CD4-positive, alpha-beta T cell treated with Interleukin-2 at 100 ng/mL for 4 hours (primary cell): ENCODE results near the gene GAPDHS.
A peak's percentile ranks its signal among the peaks of the same experiment; 100 is the strongest.

ENCODE experiments used
- DNase-seq: peaks from one replicate; pipeline ENCODE4 v3.0.0-alpha.2; 2020; ENCODE audit warnings: low spot score

GAPDHS gene

DNA sequence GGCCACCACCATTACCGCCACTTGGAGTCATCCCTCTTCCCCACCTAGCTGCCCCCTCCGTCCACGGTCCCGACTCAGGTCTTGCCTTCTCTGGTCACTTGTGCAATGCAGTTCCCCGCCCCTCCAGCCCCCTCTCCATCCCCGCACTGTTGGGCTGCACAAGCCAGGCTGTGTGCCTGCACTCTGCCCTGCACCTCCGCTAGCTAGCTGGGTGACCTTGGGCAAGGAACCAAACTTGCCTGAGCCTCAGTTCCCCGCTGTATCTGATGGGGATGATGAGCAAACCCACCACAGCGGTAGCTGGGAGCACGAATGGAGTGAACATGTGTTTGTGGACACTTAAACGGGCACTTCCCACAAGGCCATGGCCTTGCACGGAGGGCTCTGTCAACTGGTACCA is 6.6 kb downstream of the GAPDHS start:
- DNase-seq, result no peak

- no peak for DNase-seq
Measured at GRCh38 chr19:35540356-35540927, 7.2 kb downstream of the GAPDHS start.

- no peak for DNase-seq
Measured at GRCh38 chr19:35542209-35542608, 9.0 kb downstream of the GAPDHS start.

GRCh38 chr19:35543280-35544109 is 10.2 kb downstream of the GAPDHS start:
- DNase-seq, result no peak

DNA sequence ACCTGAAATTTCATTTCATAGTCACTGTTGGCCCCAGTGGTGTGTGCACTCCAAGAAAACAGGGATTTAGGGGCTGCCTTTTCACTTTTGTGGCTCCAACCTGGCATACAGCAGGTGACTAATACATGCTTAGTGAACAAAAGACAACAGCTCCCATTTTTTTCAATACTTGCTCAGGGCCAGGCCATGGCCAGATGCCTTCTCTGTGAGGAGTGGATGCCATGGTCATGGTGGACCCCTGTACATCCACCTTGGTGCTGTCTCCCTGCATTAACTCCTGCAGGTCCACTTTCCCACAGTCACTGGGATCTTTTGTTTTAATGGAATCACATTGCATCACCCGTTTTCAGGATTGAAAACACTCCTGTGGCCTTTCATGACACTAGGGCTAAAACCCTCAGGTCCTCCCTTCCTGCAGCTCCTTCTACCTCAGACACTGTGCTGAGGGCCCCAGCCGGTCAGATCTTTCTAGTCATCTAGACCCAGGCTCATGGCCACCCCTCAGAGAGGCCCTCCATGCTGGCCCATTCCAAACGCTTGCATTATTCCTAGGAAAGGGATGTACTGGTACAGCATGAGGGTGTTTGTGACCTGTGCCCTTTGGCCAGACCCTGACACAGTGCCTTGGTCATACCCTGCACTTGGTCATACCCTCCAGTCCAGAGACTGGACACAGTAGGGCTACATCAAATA is 11.0 kb downstream of the GAPDHS start:
- no peak for DNase-seq

- DNase-seq, result peak; percentile 76
Measured at GRCh38 chr19:35545001-35545854, 12.0 kb downstream of the GAPDHS start, which contains the start of gene TMEM147. Gene TMEM147 (plus strand): TSS chr19:35545626. CDS start chr19:35545740, 114 bp downstream.

- peak; percentile 30 for DNase-seq
Measured at GRCh38 chr19:35545855-35546381, 12.7 kb downstream of the GAPDHS start.

GRCh38 chr19:35546532-35546931 is 13.3 kb downstream of the GAPDHS start:
- no peak for DNase-seq

- DNase-seq, result peak; percentile 70
Measured at GRCh38 chr19:35549174-35549788, 16.0 kb downstream of the GAPDHS start.

- DNase-seq, result no peak
Measured at GRCh38 chr19:35549879-35550523, 16.7 kb downstream of the GAPDHS start.

GRCh38 chr19:35551091-35551810 is 18.0 kb downstream of the GAPDHS start:
- no peak for DNase-seq

DNA sequence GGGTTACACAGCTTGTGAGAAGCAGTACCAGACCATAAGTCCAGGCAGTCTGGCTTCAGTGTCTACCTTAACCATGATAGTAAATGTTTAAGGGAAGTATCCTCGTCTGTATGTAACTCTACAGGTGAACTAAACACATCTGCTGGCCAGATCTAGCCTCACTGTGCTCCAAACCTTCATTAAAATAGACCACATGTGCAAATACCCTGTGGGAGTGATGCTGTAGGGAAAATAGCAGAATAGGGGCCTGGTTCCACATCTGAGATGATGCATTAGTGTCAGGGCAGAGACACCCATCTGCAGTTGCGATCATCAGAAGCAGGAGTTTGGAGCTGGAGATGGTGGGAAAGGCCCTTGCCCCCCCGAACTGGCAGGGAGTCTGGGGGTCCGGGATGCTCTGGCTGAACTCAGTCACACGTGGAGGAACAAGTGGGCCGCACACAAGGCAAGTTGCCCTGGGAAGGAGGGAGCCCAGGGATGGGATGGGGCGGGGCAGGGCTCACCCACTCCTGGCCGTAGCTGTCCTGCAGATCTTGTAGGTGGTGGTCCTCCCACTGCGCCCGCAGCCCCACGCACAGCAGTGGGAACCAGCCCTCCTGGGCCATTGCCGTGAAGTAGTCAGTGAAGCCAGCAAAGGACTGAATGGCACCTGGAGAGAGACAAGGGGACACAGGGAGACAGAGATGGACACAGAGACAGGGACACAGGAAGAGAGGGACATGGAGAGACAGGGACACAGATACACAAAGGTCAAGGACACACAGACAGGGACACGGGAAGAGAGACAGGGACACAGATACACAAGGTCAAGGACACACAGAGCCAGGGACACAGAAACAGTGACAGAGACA is 19.5 kb downstream of the GAPDHS start:
- DNase-seq, result no peak

GRCh38 chr19:35553385-35554000 is 20.2 kb downstream of the GAPDHS start:
- DNase-seq, result no peak

GRCh38 chr19:35554076-35554475 is 20.8 kb downstream of the GAPDHS start:
- DNase-seq, result no peak

DNA sequence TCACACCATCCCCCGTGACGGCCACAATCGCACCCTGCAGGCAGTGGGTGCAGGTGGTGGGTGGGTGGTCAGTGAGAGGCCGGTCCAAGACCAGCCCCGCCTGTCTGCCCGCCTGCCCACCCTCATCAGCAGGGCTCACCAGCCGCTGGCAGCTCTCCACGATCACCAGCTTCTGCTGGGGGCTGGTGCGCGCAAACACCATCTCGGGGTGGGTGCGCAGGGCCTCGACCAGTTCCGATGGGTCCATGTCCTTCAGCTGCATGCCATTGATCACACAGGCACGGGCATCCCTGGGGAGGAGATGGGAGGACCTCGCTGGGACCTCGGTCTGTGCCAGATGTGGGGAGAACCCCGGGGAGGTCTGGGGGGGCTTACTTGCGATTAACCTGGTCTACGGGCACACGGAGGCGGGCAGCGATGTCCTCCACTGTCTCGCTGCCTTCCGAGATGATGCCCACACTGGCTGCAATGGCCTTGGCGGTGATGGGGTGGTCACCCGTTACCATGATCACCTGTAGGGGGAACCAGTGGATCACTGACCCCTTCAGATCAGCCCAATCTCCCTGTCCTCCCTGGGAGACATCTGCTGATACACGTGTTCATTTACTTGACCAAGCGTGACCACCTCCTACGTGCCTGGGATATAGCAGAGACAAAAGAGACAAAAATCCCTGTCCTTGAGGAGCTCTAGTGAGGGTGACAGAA is 22.2 kb downstream of the GAPDHS start:
- no peak for DNase-seq

GRCh38 chr19:35556025-35556590 is 22.9 kb downstream of the GAPDHS start:
- DNase-seq, result no peak

GRCh38 chr19:35556846-35557538 is 23.7 kb downstream of the GAPDHS start:
- DNase-seq, result no peak
